Ovary (tissue), 3 donors: ENCODE measurements around the gene LIPI.
A peak's percentile ranks its signal among the peaks of the same experiment; 100 is the strongest.

Source experiments
- CTCF ChIP-seq, 3 donors: fragments of 450-650 bp in 2 of 3; fragments of 200-600 bp in 1 of 3; IDR thresholded peaks; one replicate each; pipeline versions ENCODE4 v1.5.1 to v1.8.0; 2016 to 2022; ENCODE audit warnings: antibody characterized with exemption in 3 of 3, mild to moderate bottlenecking in 1 of 3
- EP300 ChIP-seq: sonication (generic); formaldehyde crosslinking; IDR thresholded peaks from one replicate; pipeline ENCODE4 v1.6.1; 2017; ENCODE audit warnings: antibody characterized with exemption
- donor health status: DM: no; HTN: no; CAD: no.

GRCh38 chr21:14259747-14260146 is 49.0 kb upstream of the LIPI start:
- TF ChIP-seq CTCF (IDR thresholded peaks at IDR 0.05) (peak in 2 of 3 donors; percentile 22 to 32), EP300 (no peak)
